GM12878 (cell line): Measurements from ENCODE around the gene MXRA7. TPM values are rescaled to one million over a fixed set of nuclear protein-coding genes. Genes with fewer than 3 reads are reported as not detected.

Experiments
- ATAC-seq: fragments of 200-7000 bp; cut with Tn5 transposase; 3 replicates; pipeline ENCODE4 v1.9.1; 2020; ENCODE audit warnings: mild to moderate bottlenecking, moderate library complexity
- BruUV-seq: library from RNA; stranded (reverse); fragments of 400-500 nt; replicated peaks from 2 replicates; lab custom pipeline; 2021; lab: Mats Ljungman, UMichigan
- CTCF ChIA-PET: fragments of 300-600 bp; sonication (Branson Sonifier 250); formaldehyde crosslinking; extraction: SDS; loops from one replicate; lab custom pipeline; 2021; ENCODE audit warnings: inconsistent platforms; lab: Yijun Ruan, JAX
- POLR2A ChIA-PET: fragments of 350-600 bp; formaldehyde crosslinking; extraction: SDS; loops from one replicate; lab custom pipeline; 2021; ENCODE audit warnings: inconsistent platforms; lab: Charles Lee
- RAD21 ChIA-PET: fragments of 300-600 bp; sonication (Branson Sonifier 250); formaldehyde crosslinking; loops from one replicate; lab custom pipeline; 2023; ENCODE audit warnings: antibody characterized with exemption; ENCODE audit not compliant: unreplicated experiment; lab: Charles Lee
- SMC1A ChIA-PET: fragments of 300-600 bp; sonication (Branson Sonifier 250); formaldehyde crosslinking; loops from one replicate; lab custom pipeline; 2023; ENCODE audit not compliant: unreplicated experiment, uncharacterized antibody; lab: Charles Lee
- DNase-seq: peaks from one replicate; pipeline ENCODE4 v3.0.0-alpha.2; 2011; ENCODE audit warnings: low read depth, low spot score
- FAIRE-seq: peaks from 3 replicates; lab custom pipeline; 2011; peaks lifted over from hg19 to GRCh38; lab: Jason Lieb, UNC
- H2AFZ ChIP-seq: 2 replicates; pipeline ENCODE4 v1.6.0; 2011; ENCODE audit warnings: low read depth, low read length, control low read depth; ENCODE audit not compliant: control insufficient read depth
- H3K27ac ChIP-seq: 2 replicates; pipeline ENCODE4 v1.5.1; 2011; ENCODE audit warnings: control low read depth; ENCODE audit not compliant: control insufficient read depth, insufficient read depth
- H3K27me3 ChIP-seq, 2 experiments: replicated peaks in 1 of 2; 2 replicates each; pipeline versions ENCODE4 v1.6.0 to v1.6.1; 2011; ENCODE audit warnings: low read length in 1 of 2; ENCODE audit not compliant: control insufficient read depth in 2 of 2, insufficient read depth in 2 of 2
- H3K36me3 ChIP-seq, 2 experiments: 2 replicates each; pipeline ENCODE4 v1.5.1; 2011; ENCODE audit warnings: low read length in 1 of 2; ENCODE audit not compliant: control insufficient read depth in 2 of 2, insufficient read depth in 2 of 2
- H3K4me1 ChIP-seq: 2 replicates; pipeline ENCODE4 v1.6.1; 2011; ENCODE audit warnings: mild to moderate bottlenecking, low read length, moderate library complexity, mixed read lengths; ENCODE audit not compliant: control insufficient read depth, insufficient read depth
- H3K4me2 ChIP-seq: 2 replicates; pipeline ENCODE4 v1.6.0; 2011; ENCODE audit warnings: control low read depth; ENCODE audit not compliant: control insufficient read depth, insufficient read depth
- H3K4me3 ChIP-seq: fragments of 200-600 bp; sonication (generic); 2 replicates; pipeline ENCODE4 v1.5.1; 2016
- H3K79me2 ChIP-seq: 2 replicates; pipeline ENCODE4 v1.6.0; 2011; ENCODE audit warnings: low read length; ENCODE audit not compliant: control insufficient read depth, insufficient read depth
- H3K9ac ChIP-seq: 2 replicates; pipeline ENCODE4 v1.8.0; 2011; ENCODE audit warnings: low read length, control low read depth, mixed read lengths; ENCODE audit not compliant: control insufficient read depth, insufficient read depth
- H3K9me3 ChIP-seq: replicated peaks from 3 replicates; pipeline ENCODE4 v1.5.1; 2011; ENCODE audit warnings: mild to moderate bottlenecking, low read length; ENCODE audit not compliant: control insufficient read depth, insufficient read depth
- H4K20me1 ChIP-seq: 2 replicates; pipeline ENCODE4 v1.6.0; 2011; ENCODE audit not compliant: control insufficient read depth, insufficient read depth
- BHLHE40 ChIP-seq, 2 experiments: fragments of 450-650 bp in 1 of 2; IDR thresholded peaks; 2 replicates each; pipeline ENCODE4 v1.6.1; 2011 to 2017; ENCODE audit warnings: low read depth in 2 of 2, borderline replicate concordance in 1 of 2, improper control_type of control experiment in 1 of 2, low read length in 1 of 2, mild to moderate bottlenecking in 1 of 2
- CHD1 ChIP-seq: IDR thresholded peaks from 2 replicates; pipeline ENCODE4 v1.6.1; 2012; ENCODE audit warnings: low read depth, low read length, improper control_type of control experiment
- CREM ChIP-seq: IDR thresholded peaks from 2 replicates; pipeline ENCODE4 v1.6.1; 2014; ENCODE audit warnings: antibody characterized with exemption, low read depth
- KAT2A ChIP-seq: conservative IDR thresholded peaks from 2 replicates; pipeline ENCODE4 v1.6.1; 2011; ENCODE audit warnings: low read depth, low read length; ENCODE audit not compliant: control insufficient read depth
- PAX8 ChIP-seq: fragments of 450-650 bp; IDR thresholded peaks from 2 replicates; pipeline ENCODE4 v1.6.1; 2017; ENCODE audit warnings: mild to moderate bottlenecking, moderate library complexity
- SPI1 ChIP-seq: IDR thresholded peaks from 2 replicates; pipeline ENCODE4 v1.6.1; 2011; ENCODE audit warnings: low read depth, mild to moderate bottlenecking, low read length, moderate library complexity, borderline replicate concordance; ENCODE audit not compliant: insufficient read depth
- TARDBP ChIP-seq: IDR thresholded peaks from 2 replicates; pipeline ENCODE4 v1.6.1; 2016; ENCODE audit warnings: borderline replicate concordance
- ZNF622 ChIP-seq: fragments of 450-650 bp; IDR thresholded peaks from 2 replicates; pipeline ENCODE4 v1.6.1; 2017; ENCODE audit warnings: mild to moderate bottlenecking, inconsistent platforms
- WGBS: methylation state at CpG from one replicate; pipeline ENCODE4 v1.1.6; 2016; ENCODE audit warnings: low lambda C conversion rate; ENCODE audit not compliant: insufficient replicate concordance, insufficient coverage; ENCODE audit errors: missing lambda C conversion rate; 5-methylcytosine and 5-hydroxymethylcytosine counted together
- in situ Hi-C: fragments of 300-500 bp; cut with MboI; formaldehyde crosslinking; loops from 9 replicates; pipeline ENCODE4 v1.14.3; 2018; ENCODE audit warnings: mixed read lengths
- intact Hi-C: fragments of 100-400 bp; cut with micrococcal nuclease; formaldehyde crosslinking; loops from one replicate; pipeline ENCODE4 v1.14.2; 2022; ENCODE audit not compliant: unreplicated experiment
- polyA plus RNA-seq, 11 experiments: library from polyadenylated mRNA; depleted of rRNA in 4 of 11; unstranded in 6 of 11; stranded (reverse) in 5 of 11; fragments of >200 nt; fragmentation: Nextera tagmentation in 4 of 11; fragmentation: Illumina TruSeq in 1 of 11; extraction: Ambion mirVana in 4 of 11; extraction: Trizol in 1 of 11; gene quantifications; 1 replicate in 1 of 11; 2 replicates in 10 of 11; pipeline versions ENCODE4 v1.2.1 to v1.2.3, GENCODE V29; 2011 to 2016; ENCODE audit warnings: inconsistent platforms in 2 of 11, missing spikeins in 2 of 11, low read depth in 1 of 11
- total RNA-seq, 4 experiments: library from RNA; depleted of rRNA in 3 of 4; stranded (reverse); fragments of >200 nt in 3 of 4; fragmentation: Illumina TruSeq in 1 of 4; extraction: Trizol in 1 of 4; gene quantifications; 2 replicates each; pipeline versions ENCODE4 v1.2.1 to v1.2.3, GENCODE V29; 2013 to 2021
- TF ChIP-seq, protein P1 (sequence below): IDR thresholded peaks from 2 replicates; pipeline ENCODE4 v1.6.1; 2012; ENCODE audit warnings: mild to moderate bottlenecking, low read depth, low read length
- TF ChIP-seq, protein P2 (sequence below): fragments of 450-650 bp; conservative IDR thresholded peaks from 2 replicates; pipeline ENCODE4 v1.6.1; 2017; ENCODE audit warnings: mild to moderate bottlenecking, moderate library complexity
- TF ChIP-seq, protein P3 (sequence below): IDR thresholded peaks from 2 replicates; pipeline ENCODE4 v1.6.1; 2011; ENCODE audit warnings: low read depth, mild to moderate bottlenecking, low read length, moderate library complexity, borderline replicate concordance; ENCODE audit errors: extremely low read depth

The MXRA7 gene
- total and polyA plus RNA-seq, 10 of the 15 experiments (the other 5 are each of a cell fraction or from before 2014, with no cell fraction given), result 0.03 to 2.0 (median 0.33) TPM

DNA sequence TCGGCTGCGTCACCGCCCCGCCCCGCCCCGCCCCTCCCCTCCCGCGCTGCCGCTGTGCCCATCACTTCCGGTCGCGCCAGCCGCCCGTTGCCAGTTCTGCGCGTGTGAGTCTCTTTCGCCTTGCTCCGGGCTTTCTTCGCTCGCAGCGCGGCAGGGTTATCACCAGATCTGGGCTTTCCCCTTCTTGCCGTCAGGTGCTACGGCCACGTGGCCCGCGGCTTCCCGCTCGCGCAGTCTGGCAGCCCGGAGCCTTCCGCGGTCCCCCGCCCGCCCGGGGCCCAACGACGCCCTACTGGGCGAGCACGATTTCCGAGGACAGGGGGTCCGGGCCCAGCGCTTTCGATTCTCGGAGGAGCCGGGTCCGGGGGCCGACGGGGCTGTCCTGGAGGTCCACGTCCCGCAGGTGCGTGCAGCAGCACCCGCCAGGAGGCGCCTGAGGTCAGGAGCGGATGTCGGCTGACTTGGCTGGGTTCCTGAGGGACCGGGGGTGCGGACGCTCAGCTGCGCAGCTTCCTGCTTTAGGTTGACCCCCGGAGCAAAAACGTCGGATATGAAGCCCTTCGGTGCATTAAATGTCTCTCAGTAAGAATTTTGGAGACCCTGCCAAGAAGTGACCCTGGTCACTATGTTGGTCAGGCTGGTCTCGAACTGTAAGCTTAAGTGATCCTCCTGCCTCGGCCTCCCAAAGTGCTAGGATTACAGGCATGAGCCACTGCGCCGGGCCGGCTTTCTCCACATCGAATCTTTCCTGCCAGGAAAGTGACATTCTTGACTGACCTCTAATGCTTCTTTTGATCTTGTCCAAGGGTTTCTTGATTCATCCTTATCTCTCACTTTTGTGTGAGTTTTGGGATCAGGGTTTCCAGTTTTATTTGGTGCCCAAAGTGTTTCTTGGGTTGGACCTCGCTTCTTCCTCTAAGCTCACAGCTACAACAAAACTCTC, 16.3 kb upstream of the MXRA7 start, which contains the start of gene METTL23:
TSS of gene METTL23 (plus strand) at position 64 of the 943 bp plus-strand sequence. CDS start 2,872 bp downstream, outside the sequence.
- in situ Hi-C loops (no loop called here), intact Hi-C loops (loop anchor here (1.0 to 5.0 kb wide), 2 partner anchors 8 to 110 kb away; no protein-coding TSS in a partner anchor)
- Histone ChIP-seq H3K27ac (peak within 1 kb of the TSS; percentile 98), H3K4me2 (peak within 1 kb of the TSS; percentile 68), H3K9me3 (no peaks in the 10 kb centered on the region), H3K4me1 (no peaks in the 10 kb centered on the region; the same call in 1 of the 2 replicates), H4K20me1 (no peaks in the 10 kb centered on the region), H3K79me2 (peaks cover 73% of the 10 kb centered on the region), H3K9ac (peak within 1 kb of the TSS; percentile 98), H3K4me3 (peak within 1 kb of the TSS; percentile 97), H3K27me3 (no peaks in the 10 kb centered on the region), H3K36me3 (peaks cover 0 to 16% of the 10 kb centered on the region in 2 experiments; a peak in 2 of 4 replicates), H2AFZ (peak within 1 kb of the TSS; percentile 78)
- ChIA-PET SMC1A (interaction anchor here (0.9 to 1.8 kb wide), 4 partner anchors 9 to 127 kb away, joined by 3 to 10 read pairs (median 6); partner anchors contain the start of gene MFSD11), RAD21 (interaction anchor here (0.7 to 1.8 kb wide), 6 partner anchors 9 to 115 kb away, joined by 3 to 12 read pairs (median 4); partner anchors contain the start of genes MFSD11 and SRSF2), POLR2A (interaction anchor here (0.6 to 4.4 kb wide), 8 partner anchors 10 to 65 kb away, joined by 3 to 60 read pairs (median 4); partner anchors contain the start of genes MFSD11 and SRSF2), CTCF (interaction anchor here (0.6 to 7.2 kb wide), 15 partner anchors 8 to 544 kb away, joined by 3 to 65 read pairs (median 4); partner anchors contain the start of genes MFSD11 and SRSF2)
- FAIRE-seq (peak; percentile 56), DNase-seq (no peak), ATAC-seq (peak; percentile 72)
- WGBS, result under 1% methylated on average over 47 of the region's 71 CpGs
- BruUV-seq, result TSS peak; percentile 88
- TF ChIP-seq CHD1, result 0 out of 2 replicates have a peak, but pooled peaks have one; percentile 28
- TF ChIP-seq, protein P1, sequence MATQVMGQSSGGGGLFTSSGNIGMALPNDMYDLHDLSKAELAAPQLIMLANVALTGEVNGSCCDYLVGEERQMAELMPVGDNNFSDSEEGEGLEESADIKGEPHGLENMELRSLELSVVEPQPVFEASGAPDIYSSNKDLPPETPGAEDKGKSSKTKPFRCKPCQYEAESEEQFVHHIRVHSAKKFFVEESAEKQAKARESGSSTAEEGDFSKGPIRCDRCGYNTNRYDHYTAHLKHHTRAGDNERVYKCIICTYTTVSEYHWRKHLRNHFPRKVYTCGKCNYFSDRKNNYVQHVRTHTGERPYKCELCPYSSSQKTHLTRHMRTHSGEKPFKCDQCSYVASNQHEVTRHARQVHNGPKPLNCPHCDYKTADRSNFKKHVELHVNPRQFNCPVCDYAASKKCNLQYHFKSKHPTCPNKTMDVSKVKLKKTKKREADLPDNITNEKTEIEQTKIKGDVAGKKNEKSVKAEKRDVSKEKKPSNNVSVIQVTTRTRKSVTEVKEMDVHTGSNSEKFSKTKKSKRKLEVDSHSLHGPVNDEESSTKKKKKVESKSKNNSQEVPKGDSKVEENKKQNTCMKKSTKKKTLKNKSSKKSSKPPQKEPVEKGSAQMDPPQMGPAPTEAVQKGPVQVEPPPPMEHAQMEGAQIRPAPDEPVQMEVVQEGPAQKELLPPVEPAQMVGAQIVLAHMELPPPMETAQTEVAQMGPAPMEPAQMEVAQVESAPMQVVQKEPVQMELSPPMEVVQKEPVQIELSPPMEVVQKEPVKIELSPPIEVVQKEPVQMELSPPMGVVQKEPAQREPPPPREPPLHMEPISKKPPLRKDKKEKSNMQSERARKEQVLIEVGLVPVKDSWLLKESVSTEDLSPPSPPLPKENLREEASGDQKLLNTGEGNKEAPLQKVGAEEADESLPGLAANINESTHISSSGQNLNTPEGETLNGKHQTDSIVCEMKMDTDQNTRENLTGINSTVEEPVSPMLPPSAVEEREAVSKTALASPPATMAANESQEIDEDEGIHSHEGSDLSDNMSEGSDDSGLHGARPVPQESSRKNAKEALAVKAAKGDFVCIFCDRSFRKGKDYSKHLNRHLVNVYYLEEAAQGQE, result no peak
- no peak for TF ChIP-seq TARDBP
- no peak for TF ChIP-seq KAT2A
- TF ChIP-seq, protein P2, sequence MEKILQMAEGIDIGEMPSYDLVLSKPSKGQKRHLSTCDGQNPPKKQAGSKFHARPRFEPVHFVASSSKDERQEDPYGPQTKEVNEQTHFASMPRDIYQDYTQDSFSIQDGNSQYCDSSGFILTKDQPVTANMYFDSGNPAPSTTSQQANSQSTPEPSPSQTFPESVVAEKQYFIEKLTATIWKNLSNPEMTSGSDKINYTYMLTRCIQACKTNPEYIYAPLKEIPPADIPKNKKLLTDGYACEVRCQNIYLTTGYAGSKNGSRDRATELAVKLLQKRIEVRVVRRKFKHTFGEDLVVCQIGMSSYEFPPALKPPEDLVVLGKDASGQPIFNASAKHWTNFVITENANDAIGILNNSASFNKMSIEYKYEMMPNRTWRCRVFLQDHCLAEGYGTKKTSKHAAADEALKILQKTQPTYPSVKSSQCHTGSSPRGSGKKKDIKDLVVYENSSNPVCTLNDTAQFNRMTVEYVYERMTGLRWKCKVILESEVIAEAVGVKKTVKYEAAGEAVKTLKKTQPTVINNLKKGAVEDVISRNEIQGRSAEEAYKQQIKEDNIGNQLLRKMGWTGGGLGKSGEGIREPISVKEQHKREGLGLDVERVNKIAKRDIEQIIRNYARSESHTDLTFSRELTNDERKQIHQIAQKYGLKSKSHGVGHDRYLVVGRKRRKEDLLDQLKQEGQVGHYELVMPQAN, result no peak; the same call in none of the 2 replicates
- TF ChIP-seq CREM, result no peak; the same call in 1 of the 2 replicates
- TF ChIP-seq PAX8, result no peak
- TF ChIP-seq BHLHE40 (IDR thresholded peaks at IDR 0.05; ENCODE audit: borderline replicate concordance in 1 of 2, low read depth in 2 of 2, low read length in 1 of 2), result peak; percentile 95 to 98
- no peak for TF ChIP-seq ZNF622
- TF ChIP-seq, protein P3, sequence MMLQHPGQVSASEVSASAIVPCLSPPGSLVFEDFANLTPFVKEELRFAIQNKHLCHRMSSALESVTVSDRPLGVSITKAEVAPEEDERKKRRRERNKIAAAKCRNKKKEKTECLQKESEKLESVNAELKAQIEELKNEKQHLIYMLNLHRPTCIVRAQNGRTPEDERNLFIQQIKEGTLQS, result peak; percentile 3; the same call in 1 of the 2 replicates
- TF ChIP-seq SPI1, result no peak
